ENCODE results near the gene SMIM5.

The SMIM5 gene

DNA sequence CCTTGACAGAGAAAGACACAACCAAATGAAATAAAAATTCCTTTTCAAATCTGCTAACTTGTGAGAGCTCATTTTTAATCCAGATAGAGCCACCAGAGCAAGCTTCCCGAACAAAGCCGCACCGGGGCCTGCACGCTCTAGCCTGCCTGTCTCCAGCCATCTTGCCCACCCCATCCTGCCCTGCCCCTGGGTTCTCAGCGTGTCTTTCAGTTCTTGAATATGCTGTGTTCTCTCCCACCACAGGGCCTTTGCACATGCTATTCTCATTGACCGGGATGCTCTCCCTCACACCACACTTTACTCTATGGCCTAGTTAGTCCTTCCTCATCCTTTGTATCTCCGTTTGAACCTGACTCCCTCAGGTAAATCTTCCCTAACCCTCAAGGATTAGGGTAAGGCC is 14.7 kb downstream of the SMIM5 start:
- TF ChIP-seq, protein P1, sequence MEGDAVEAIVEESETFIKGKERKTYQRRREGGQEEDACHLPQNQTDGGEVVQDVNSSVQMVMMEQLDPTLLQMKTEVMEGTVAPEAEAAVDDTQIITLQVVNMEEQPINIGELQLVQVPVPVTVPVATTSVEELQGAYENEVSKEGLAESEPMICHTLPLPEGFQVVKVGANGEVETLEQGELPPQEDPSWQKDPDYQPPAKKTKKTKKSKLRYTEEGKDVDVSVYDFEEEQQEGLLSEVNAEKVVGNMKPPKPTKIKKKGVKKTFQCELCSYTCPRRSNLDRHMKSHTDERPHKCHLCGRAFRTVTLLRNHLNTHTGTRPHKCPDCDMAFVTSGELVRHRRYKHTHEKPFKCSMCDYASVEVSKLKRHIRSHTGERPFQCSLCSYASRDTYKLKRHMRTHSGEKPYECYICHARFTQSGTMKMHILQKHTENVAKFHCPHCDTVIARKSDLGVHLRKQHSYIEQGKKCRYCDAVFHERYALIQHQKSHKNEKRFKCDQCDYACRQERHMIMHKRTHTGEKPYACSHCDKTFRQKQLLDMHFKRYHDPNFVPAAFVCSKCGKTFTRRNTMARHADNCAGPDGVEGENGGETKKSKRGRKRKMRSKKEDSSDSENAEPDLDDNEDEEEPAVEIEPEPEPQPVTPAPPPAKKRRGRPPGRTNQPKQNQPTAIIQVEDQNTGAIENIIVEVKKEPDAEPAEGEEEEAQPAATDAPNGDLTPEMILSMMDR (IDR thresholded peaks at IDR 0.05; ENCODE audit: low read depth, low read length), result no peak

DNA sequence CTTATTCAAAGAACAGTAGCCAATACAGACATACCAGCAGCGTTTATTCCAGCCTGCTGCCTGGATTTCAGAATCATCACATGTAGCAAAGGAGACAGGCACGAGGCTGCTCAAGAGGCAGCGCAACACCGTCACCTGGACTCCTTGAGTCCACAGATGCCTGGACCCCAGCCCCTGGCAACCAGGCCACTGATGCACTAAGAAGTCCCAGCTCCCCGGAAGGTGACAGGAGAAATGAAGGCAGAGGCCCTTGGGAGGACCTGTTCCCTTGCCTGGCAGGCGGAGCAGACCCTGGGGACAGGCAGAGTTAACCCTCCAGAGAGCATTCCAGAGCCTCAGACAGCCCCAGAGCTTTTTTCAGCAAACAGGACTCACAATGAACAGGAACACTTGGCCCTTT is 16.5 kb downstream of the SMIM5 start:
- no peak for DNase-seq (ENCODE audit: extremely low read depth, low read depth)
- TF ChIP-seq, protein P1 (IDR thresholded peaks at IDR 0.05; ENCODE audit: low read depth, low read length), result no peak

More for the DNA sequence above, 14.7 kb downstream of the SMIM5 start:
- DNase-seq (ENCODE audit: extremely low read depth, low read depth), result no peak

DNA sequence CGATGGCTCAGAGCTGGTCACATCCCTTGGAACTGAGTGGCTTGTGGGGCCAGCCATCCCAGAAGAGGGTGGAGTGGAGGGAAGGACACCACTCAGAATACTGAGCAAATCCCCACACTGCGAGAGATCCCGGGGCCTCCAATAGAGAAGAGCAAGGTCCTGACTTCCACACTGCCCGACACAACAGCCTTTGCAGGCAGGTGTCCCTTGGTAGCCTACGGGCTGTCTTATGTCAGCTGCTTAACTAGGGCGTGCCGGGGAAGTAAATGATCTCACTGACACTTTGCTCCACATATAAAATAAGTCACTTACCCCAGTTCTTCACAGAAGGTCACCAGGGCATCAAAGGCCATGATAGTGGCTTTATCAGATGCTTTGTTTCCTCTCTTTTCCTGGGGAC is 17.6 kb downstream of the SMIM5 start:
- TF ChIP-seq, protein P1 (IDR thresholded peaks at IDR 0.05; ENCODE audit: low read depth, low read length), result no peak
- DNase-seq (ENCODE audit: extremely low read depth, low read depth), result no peak

DNA sequence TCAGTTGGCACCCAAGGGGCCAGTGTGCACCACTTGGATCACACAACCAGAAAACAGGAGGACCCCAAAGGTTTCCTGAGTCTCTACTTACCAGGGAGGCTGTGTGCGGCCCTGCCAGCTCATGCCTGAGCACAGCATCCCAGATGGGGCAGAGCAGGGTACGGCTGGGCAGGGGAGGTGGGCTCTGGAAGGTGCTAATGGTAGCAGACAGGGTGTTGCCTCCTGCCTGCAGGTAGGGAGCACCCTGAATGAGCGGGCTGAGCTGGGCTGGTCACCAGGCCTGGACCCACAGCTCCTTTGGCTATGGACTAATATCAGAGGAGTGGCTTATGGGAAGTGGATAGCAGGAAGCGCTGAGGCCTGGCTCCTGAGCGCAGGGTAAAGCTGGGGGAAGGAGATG is 19.1 kb downstream of the SMIM5 start:
- no peak for DNase-seq (ENCODE audit: extremely low read depth, low read depth)
- TF ChIP-seq, protein P1 (IDR thresholded peaks at IDR 0.05; ENCODE audit: low read depth, low read length), result no peak

DNA sequence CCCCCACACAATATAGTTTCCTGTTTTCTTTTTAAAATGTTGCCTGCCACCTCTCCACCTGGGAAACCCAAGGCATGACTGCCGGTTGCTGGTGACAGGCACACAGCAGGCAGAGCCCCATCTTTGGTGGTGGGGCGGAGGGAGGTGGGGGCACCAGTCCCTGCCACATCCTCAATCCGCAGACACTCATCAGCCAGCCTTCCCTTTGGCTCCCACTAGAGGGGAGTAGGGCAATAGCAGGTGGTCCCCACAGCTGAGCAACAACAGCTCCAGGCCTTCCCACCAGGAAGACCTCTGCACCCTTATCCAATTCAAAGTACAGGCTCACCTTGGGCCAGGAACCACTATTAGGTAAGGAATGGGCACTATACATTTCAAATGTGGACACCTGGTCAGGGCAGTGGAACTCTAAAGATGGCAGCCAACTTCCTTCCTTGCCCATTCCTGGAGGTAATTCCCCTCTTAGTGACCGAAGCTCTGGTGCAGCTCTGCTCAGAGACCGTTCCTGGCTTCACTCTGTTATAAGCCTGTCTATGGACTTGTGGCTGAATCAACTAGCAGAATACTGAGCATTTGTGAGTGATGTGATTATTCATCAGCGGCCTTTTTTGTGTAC is 19.8 kb downstream of the SMIM5 start:
- DNase-seq (ENCODE audit: extremely low read depth, low read depth), result no peak

DNA sequence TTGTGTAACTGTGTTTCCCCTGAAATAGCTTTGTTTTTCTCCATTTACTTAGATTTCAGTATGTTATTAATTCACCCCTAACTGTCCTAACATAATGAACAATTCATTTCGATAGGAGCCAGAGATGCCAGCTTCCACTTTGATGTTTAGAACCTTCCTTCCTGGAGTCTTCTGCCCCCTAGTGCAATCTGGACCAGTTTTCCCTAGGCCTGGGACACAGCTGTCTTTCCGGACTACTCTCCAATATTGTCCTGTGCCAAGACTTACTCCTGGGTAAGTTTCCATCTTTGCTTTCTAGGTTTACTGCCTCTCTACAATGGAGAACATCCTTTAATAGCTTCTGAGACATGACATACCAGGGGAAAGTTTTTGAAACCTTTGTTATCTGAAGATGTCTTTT is 20.9 kb downstream of the SMIM5 start:
- TF ChIP-seq, protein P1 (IDR thresholded peaks at IDR 0.05; ENCODE audit: low read depth, low read length), result peak; percentile 11
- DNase-seq (ENCODE audit: extremely low read depth, low read depth), result no peak

More for the DNA sequence above, 19.8 kb downstream of the SMIM5 start:
- TF ChIP-seq, protein P1 (IDR thresholded peaks at IDR 0.05; ENCODE audit: low read depth, low read length), result peak; percentile 77

DNA sequence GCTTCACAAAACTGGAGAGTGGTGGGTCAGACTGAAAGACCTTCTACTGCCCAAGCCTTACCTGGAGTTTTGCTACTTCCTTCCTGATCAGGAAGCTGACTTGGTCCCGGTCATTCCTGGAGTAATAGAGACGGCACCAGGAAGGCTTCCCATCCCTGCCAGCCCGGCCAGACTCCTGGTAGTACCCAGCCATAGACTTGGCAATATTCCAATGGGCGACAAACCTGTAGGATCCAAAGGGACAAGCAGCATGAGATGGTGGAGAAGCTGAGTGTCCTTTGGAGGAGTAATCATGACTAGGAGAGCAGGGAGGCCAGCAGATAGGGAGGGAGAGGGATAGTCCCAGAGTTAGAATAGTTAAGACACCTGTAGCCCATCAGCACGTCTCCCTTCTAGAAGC is 25.0 kb downstream of the SMIM5 start:
- TF ChIP-seq, protein P1 (IDR thresholded peaks at IDR 0.05; ENCODE audit: low read depth, low read length), result no peak
- no peak for DNase-seq (ENCODE audit: extremely low read depth, low read depth)
